Measurements from ENCODE around the gene ZNF764.

The ZNF764 gene

GRCh38 chr16:30535777-30536190 lies 22.4 kb downstream of the ZNF764 start:
- Mint-ChIP-seq H3K36me3 (ENCODE audit: insufficient read depth) (peaks cover 19% of the 10 kb centered on the region), H3K9me3 (no peaks in the 10 kb centered on the region), H3K4me1 (peaks cover 24% of the 10 kb centered on the region), H3K27me3 (no peaks in the 10 kb centered on the region), H3K4me3 (peak overlapping the region; percentile 91), H3K27ac (ENCODE audit: low read depth) (peak overlapping the region; percentile 93)
- DNase-seq (ENCODE audit: low spot score in 2 of 2) (peak; percentile 25 to 28), ATAC-seq (replicated peaks; ENCODE audit: extremely low read depth, poor library complexity, severe bottlenecking) (peak; percentile 67)

DNA sequence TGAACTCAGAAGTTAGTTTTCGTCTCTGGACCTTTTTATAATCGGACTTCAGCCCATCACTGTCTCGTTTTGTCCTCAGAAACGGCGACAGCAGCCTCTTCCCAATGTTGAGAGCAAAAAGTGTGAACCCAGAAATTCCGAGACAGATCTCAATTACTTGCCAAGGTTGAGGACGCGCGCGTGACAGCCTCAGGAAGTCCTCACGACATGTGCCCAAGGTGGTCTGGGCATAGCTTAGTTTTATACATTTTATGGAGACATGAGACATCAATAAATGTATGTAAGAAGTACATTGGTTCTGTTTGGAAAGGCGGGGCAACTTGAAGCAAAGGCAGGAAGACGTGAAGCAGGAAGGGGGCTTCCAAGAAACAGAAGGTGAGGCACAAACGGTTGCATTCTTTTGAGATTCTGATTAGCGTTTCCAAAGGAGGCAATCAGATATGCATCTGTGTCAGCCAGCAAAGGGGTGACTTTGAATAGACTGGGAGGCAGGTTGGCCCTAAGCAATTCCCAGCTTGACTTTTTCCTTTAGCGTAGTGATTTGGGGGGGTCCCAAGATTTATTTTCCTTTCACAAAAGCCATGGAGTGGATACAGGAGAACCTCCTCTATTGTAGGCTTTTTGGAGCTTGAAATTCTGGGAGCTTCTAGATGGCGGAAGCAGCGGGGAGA lies 22.9 kb downstream of the ZNF764 start:
- DNase-seq (ENCODE audit: low spot score in 2 of 2) (no peak), ATAC-seq (replicated peaks; ENCODE audit: extremely low read depth, poor library complexity, severe bottlenecking) (peak; percentile 34)
- no peaks in the 10 kb centered on the region for H3K9me3 Mint-ChIP-seq
- H3K4me3 Mint-ChIP-seq, result peak overlapping the region; percentile 91
- H3K36me3 Mint-ChIP-seq (ENCODE audit: insufficient read depth), result peaks cover 20% of the 10 kb centered on the region
- H3K27me3 Mint-ChIP-seq, result no peaks in the 10 kb centered on the region
- H3K4me1 Mint-ChIP-seq, result peaks cover 24% of the 10 kb centered on the region
- H3K27ac Mint-ChIP-seq (ENCODE audit: low read depth), result peak overlapping the region; percentile 93

DNA sequence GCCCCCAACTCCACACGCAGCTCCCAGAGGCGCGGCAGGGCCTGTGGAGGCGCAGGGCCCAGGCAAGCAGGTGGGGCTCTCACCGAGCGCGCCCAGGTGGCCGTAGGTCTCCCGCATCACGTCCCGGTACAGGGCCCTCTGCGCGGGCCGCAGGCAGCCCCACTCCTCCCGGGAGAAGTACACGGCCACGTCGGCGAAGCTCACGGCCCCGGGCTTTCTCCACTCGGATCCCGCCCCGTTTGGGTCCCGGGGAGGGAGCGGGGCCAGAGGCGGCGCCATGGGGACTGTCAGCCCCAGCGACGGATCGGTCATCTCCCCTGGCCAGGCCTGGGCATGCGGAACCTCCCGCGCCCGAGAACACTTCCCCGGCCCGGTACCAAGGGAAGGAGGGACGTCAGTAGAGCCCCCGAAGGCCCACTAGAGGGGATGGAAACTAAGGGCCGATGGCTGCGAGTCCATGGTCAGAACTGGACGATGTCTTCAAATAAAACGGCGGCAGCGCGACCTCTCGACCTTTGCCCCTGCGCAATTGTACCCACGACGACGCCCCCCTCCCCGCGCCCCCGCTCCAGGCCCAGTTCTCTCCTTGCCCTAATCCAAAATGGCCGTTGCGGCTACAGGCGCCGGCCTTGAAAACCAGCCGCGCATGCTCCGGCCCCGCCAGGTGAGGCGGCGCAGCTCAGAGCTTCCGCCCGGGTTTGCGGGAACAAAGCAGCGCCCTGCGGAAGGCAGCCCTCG lies 23.6 kb downstream of the ZNF764 start, which contains the start of gene ZNF747:
Gene ZNF747, minus strand, starts transcription at position 491 of the 738 bp plus-strand sequence. Its CDS starts 179 bp downstream, at position 312.
- ATAC-seq (replicated peaks; ENCODE audit: extremely low read depth, poor library complexity, severe bottlenecking) (peak; percentile 81), DNase-seq (ENCODE audit: low spot score in 2 of 2) (peak; percentile 85 to 86)
- H3K4me3 Mint-ChIP-seq, result peak within 1 kb of the TSS; percentile 91
- H3K9me3 Mint-ChIP-seq, result no peaks in the 10 kb centered on the region
- peaks cover 20% of the 10 kb centered on the region for H3K36me3 Mint-ChIP-seq (ENCODE audit: insufficient read depth)
- peak within 1 kb of the TSS; percentile 93 for H3K27ac Mint-ChIP-seq (ENCODE audit: low read depth)
- H3K4me1 Mint-ChIP-seq, result peaks cover 24% of the 10 kb centered on the region
- H3K27me3 Mint-ChIP-seq, result no peaks in the 10 kb centered on the region

- ATAC-seq (replicated peaks; ENCODE audit: extremely low read depth, poor library complexity, severe bottlenecking), result no peak
- Mint-ChIP-seq H3K36me3 (ENCODE audit: insufficient read depth) (peaks cover 20% of the 10 kb centered on the region), H3K4me3 (peak overlapping the region; percentile 91), H3K4me1 (peaks cover 24% of the 10 kb centered on the region), H3K9me3 (no peaks in the 10 kb centered on the region), H3K27me3 (no peaks in the 10 kb centered on the region), H3K27ac (ENCODE audit: low read depth) (peak overlapping the region; percentile 93)
- DNase-seq (ENCODE audit: low spot score in 2 of 2), result no peak
Measured at GRCh38 chr16:30533748-30534367, 24.3 kb downstream of the ZNF764 start.

DNA sequence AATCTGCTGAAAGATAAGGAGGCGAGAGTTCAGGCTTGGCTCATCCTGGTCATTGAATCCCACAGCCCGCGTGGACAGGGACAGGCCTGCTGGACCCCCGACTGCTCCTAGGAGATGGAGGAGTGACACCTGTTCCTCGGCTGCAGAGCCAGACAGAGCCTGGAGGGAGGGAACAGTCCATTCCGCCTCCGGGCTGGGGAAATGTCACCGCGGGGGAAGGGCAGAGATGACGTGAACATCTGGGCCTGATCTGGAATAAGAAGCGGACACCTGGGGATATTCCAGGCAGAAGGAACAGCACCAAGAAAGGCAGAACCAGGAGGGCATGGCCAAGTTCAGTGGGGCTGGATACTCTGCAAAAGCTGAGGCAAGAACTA lies 25.0 kb downstream of the ZNF764 start:
- Mint-ChIP-seq H3K36me3 (ENCODE audit: insufficient read depth) (peaks cover 20% of the 10 kb centered on the region), H3K27me3 (no peaks in the 10 kb centered on the region), H3K4me3 (peak overlapping the region; percentile 91), H3K9me3 (no peaks in the 10 kb centered on the region), H3K27ac (ENCODE audit: low read depth) (peak overlapping the region; percentile 93), H3K4me1 (peaks cover 28% of the 10 kb centered on the region)
- no peak for DNase-seq (ENCODE audit: low spot score in 2 of 2)
- ATAC-seq (replicated peaks; ENCODE audit: extremely low read depth, poor library complexity, severe bottlenecking), result no peak

DNA sequence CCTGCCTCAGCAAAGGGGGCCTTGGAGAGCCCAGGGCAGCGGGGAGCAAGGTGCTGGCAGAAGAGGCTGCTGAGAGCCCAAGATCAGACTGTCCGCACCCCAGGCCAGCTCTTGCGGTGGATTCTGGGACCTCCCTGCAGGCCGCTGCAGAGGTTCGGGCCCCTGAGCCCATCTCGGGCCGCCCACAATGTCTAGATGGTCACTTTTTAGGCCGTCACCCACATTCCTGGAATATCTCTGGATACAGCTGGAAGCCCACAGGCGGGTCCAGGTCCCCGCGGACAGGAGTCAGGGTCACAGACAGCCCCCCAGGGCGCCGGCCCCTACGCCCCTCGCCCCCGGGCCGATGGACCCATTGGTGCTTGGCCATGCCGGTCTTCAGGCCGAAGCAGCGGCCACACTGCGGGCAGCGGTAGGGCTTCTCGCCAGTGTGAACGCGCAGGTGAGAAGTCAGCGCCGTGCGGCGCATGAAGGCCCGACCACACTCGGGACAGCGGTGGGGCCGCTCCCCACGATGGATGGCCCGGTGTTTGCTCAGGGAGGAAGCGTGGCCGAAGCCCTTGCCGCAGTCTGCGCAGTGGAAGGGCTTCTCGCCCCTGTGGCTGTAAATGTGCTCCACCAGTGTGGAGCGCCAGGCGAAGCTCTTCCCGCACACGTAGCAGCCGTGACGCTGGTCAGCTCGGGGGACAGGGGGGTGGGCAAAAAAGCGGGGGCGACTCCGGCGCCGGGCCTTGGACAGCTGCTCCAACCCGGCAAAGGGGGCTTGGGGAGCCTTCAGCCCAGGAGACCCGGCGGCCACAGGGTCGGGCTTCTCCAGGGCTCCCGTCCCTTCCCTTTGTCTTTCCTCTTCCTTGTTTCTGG lies 25.7 kb downstream of the ZNF764 start:
- ATAC-seq (replicated peaks; ENCODE audit: extremely low read depth, poor library complexity, severe bottlenecking), result no peak
- peaks cover 24% of the 10 kb centered on the region for H3K36me3 Mint-ChIP-seq (ENCODE audit: insufficient read depth)
- H3K27me3 Mint-ChIP-seq, result no peaks in the 10 kb centered on the region
- H3K4me1 Mint-ChIP-seq, result peaks cover 34% of the 10 kb centered on the region
- H3K4me3 Mint-ChIP-seq, result peak overlapping the region; percentile 91
- no peak for DNase-seq (ENCODE audit: low spot score in 2 of 2)
- no peaks in the 10 kb centered on the region for H3K9me3 Mint-ChIP-seq
- H3K27ac Mint-ChIP-seq (ENCODE audit: low read depth), result peak overlapping the region; percentile 93

- H3K4me3 Mint-ChIP-seq, result no peak overlapping the region
- H3K27me3 Mint-ChIP-seq, result no peaks in the 10 kb centered on the region
- H3K9me3 Mint-ChIP-seq, result no peaks in the 10 kb centered on the region
- peaks cover 24% of the 10 kb centered on the region for H3K36me3 Mint-ChIP-seq (ENCODE audit: insufficient read depth)
- H3K4me1 Mint-ChIP-seq, result peaks cover 30% of the 10 kb centered on the region
- no peak overlapping the region for H3K27ac Mint-ChIP-seq (ENCODE audit: low read depth)
- ATAC-seq (replicated peaks; ENCODE audit: extremely low read depth, poor library complexity, severe bottlenecking) (no peak), DNase-seq (ENCODE audit: low spot score in 2 of 2) (no peak)
Measured at GRCh38 chr16:30530163-30531037, 27.8 kb downstream of the ZNF764 start.

DNA sequence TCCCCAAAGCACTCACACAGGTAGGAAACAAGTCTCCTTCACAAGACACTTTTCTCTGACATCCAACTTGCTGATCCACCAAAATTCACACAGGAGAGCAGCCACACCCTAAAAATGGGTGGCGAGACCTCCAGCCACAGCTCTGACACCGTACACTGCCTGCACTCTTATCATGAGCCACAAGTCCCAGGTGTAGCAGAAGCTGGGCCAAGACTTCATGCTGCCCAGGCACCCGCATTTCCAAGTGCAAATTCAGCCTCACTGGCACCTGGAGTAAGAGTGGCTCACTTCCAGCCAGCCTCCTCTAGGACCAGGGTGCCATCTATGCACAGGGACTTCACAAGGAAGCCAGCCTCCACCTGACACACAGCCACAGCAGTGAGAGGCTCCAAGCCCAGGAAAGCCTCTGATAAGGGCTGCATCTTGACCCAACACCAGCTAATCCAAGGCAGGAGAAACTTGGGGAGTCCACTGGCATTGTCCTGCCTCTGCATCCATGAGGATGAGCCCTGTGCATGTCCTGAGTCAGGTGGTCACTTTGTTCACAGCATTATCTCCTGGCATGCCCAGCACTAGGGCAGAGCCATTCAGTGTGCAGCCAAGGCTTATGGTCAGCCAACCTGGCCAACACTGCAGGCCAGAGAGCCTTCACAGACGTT lies 29.2 kb downstream of the ZNF764 start:
- peaks cover 23% of the 10 kb centered on the region for H3K4me1 Mint-ChIP-seq
- peaks cover 22% of the 10 kb centered on the region for H3K36me3 Mint-ChIP-seq (ENCODE audit: insufficient read depth)
- H3K27me3 Mint-ChIP-seq, result no peaks in the 10 kb centered on the region
- ATAC-seq (replicated peaks; ENCODE audit: extremely low read depth, poor library complexity, severe bottlenecking), result no peak
- H3K27ac Mint-ChIP-seq (ENCODE audit: low read depth), result no peak overlapping the region
- no peak for DNase-seq (ENCODE audit: low spot score in 2 of 2)
- H3K4me3 Mint-ChIP-seq, result no peak overlapping the region
- H3K9me3 Mint-ChIP-seq, result no peaks in the 10 kb centered on the region

GRCh38 chr16:30527635-30528178 lies 30.5 kb downstream of the ZNF764 start:
- Mint-ChIP-seq H3K27me3 (no peaks in the 10 kb centered on the region), H3K36me3 (ENCODE audit: insufficient read depth) (peaks cover 20% of the 10 kb centered on the region), H3K4me3 (peak overlapping the region; percentile 84), H3K4me1 (peaks cover 18% of the 10 kb centered on the region), H3K9me3 (no peaks in the 10 kb centered on the region), H3K27ac (ENCODE audit: low read depth) (peak overlapping the region; percentile 83)
- ATAC-seq (replicated peaks; ENCODE audit: extremely low read depth, poor library complexity, severe bottlenecking), result peak; percentile 34
- DNase-seq (ENCODE audit: low spot score in 2 of 2), result no peak

GRCh38 chr16:30526823-30527634 lies 31.1 kb downstream of the ZNF764 start:
- ATAC-seq (replicated peaks; ENCODE audit: extremely low read depth, poor library complexity, severe bottlenecking), result peak; percentile 76
- Mint-ChIP-seq H3K36me3 (ENCODE audit: insufficient read depth) (peaks cover 27% of the 10 kb centered on the region), H3K27ac (ENCODE audit: low read depth) (peak overlapping the region; percentile 83), H3K4me1 (peaks cover 24% of the 10 kb centered on the region), H3K9me3 (no peaks in the 10 kb centered on the region), H3K4me3 (peak overlapping the region; percentile 84), H3K27me3 (no peaks in the 10 kb centered on the region)
- DNase-seq (ENCODE audit: low spot score in 2 of 2), result peak; percentile 63 to 66

All from central memory CD8-positive, alpha-beta T cell (primary cell).